RWPE1 (cell line): ENCODE results near the gene TRIM26.
A peak's percentile ranks its signal among the peaks of the same experiment; 100 is the strongest.

Experiments used
- CTCF ChIA-PET: fragments of 350-600 bp; sonication (Branson Sonifier 250); formaldehyde crosslinking; extraction: SDS; loops from one replicate; lab custom pipeline; 2021; lab: Yijun Ruan, JAX
- POLR2A ChIA-PET: fragments of 400-600 bp; formaldehyde crosslinking; extraction: SDS; loops from one replicate; lab custom pipeline; 2020; ENCODE audit warnings: antibody characterized with exemption; ENCODE audit not compliant: low non-redundant PET; lab: Yijun Ruan, JAX
- DNase-seq: peaks from one replicate; pipeline ENCODE4 v3.0.0; 2012; ENCODE audit warnings: low spot score
- H3K27ac ChIP-seq: fragments of 450-650 bp; 2 replicates; pipeline ENCODE4 v1.5.1; 2017
- CTCF ChIP-seq: fragments of 450-650 bp; conservative IDR thresholded peaks from 2 replicates; pipeline ENCODE4 v1.5.1; 2017; ENCODE audit warnings: low read depth, mild to moderate bottlenecking

TRIM26 gene

GRCh38 chr6:30219244-30219643 lies 6.0 kb upstream of the TRIM26 start:
- TF ChIP-seq CTCF = peak; percentile 86
- POLR2A ChIA-PET = no interaction called here

GRCh38 chr6:30216096-30216495 lies 2.9 kb upstream of the TRIM26 start:
- ChIA-PET CTCF (interaction anchor here (0.8 to 1.5 kb wide), 2 partner anchors 83 to 181 kb away, joined by 4 to 5 read pairs; no protein-coding TSS in a partner anchor), POLR2A (no interaction called here)
- TF ChIP-seq CTCF = no peak
- H3K27ac ChIP-seq = no peak overlapping the region
- DNase-seq = no peak

More at GRCh38 chr6:30219244-30219643, 6.0 kb upstream of the TRIM26 start:
- CTCF ChIA-PET = interaction anchor here (0.6 to 1.3 kb wide), 17 partner anchors 9 to 1368 kb away, joined by 3 to 8 read pairs (median 3); partner anchors contain the start of gene TRIM39
- H3K27ac ChIP-seq = no peak overlapping the region
- peak; percentile 29 for DNase-seq

- ChIA-PET POLR2A (no interaction called here), CTCF (interaction anchor here (0.6 kb wide), 1 partner anchor 356 kb away, joined by 3 read pairs; no protein-coding TSS in a partner anchor)
- TF ChIP-seq CTCF = no peak
- DNase-seq = no peak
- H3K27ac ChIP-seq = peak overlapping the region; percentile 92
Observed at GRCh38 chr6:30214657-30214982, 1.4 kb upstream of the TRIM26 start.

GRCh38 chr6:30213957-30214656 lies 901 bp upstream of the TRIM26 start:
- H3K27ac ChIP-seq = peak overlapping the region; percentile 92
- ChIA-PET POLR2A (no interaction called here), CTCF (interaction anchor here (0.6 to 0.7 kb wide), 3 partner anchors 20 to 356 kb away, joined by 3 read pairs; no protein-coding TSS in a partner anchor)
- peak; percentile 54 for DNase-seq
- no peak for TF ChIP-seq CTCF

- H3K27ac ChIP-seq = peak overlapping the region; percentile 92
- POLR2A ChIA-PET = no interaction called here
- TF ChIP-seq CTCF = no peak
- no peak for DNase-seq
- CTCF ChIA-PET = interaction anchor here (0.6 to 0.7 kb wide), 3 partner anchors 19 to 113 kb away, joined by 3 to 6 read pairs (median 3); no protein-coding TSS in a partner anchor
Observed at GRCh38 chr6:30213667-30213956, 406 bp upstream of the TRIM26 start.

GRCh38 chr6:30211899-30212298 lies 1.3 kb downstream of the TRIM26 start:
- H3K27ac ChIP-seq = no peak overlapping the region
- ChIA-PET CTCF (no interaction called here), POLR2A (no interaction called here)
- no peak for TF ChIP-seq CTCF
- DNase-seq = no peak
